Measurements from ENCODE around the gene TM7SF2.
"Not testable (repeated sequence)": the region's sequence is repeated elsewhere in the genome, so short reads cannot be mapped to it uniquely, and the experiment has no call there.

Gene TM7SF2

GRCh38 chr11:65114538-65115171, 3.0 kb downstream of the TM7SF2 start:
- DNase-seq (ENCODE audit: low read depth in 2 of 2) = no peak

- no peak for DNase-seq (ENCODE audit: low read depth in 2 of 2)
Measured at GRCh38 chr11:65115361-65116082, 3.9 kb downstream of the TM7SF2 start.

DNA sequence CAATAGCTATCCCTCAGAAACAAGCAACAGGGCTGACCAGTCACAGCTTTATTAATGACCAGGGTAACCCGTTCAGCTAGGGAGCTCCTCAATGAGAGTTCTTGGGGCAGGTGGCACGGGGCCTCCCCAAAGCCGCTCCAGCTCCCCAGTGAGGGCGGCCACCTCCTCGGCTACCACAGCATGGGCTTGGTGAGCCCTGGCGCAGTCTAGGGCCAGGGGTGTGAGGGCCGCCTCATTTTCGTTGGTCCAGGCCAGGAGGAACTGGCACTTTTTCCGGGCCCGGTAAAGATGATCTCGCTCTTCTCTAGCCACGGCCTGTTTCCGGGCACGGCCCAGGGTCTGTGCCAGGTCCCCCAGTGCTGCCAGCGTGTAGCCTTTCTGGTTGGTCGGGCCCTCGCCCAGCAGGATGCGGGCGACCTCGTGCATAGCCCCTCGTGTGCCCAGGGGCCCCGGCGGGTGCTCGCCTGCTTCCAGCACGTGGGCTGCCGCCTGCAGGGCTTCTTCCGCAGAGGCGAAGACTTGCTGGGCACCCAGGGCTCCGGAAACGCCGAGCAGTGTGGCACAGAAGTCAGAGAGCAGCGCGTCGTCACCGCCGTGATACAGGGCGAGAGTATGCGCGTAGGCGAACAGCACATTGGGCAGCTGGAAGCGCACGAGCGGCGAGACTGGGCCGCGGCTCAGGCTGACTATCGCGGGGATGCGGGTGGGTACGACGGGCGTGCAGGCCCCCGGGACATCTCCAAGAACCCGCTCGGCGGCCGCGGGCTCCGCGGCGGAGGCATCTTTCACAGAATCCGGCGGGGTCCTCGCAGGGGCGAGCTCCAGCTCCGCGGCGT, 4.9 kb downstream of the TM7SF2 start:
- DNase-seq (ENCODE audit: low read depth in 2 of 2) = peak in 1 of 2 donors; percentile 60

GRCh38 chr11:65117206-65118096, 5.8 kb downstream of the TM7SF2 start, which contains the start of gene ZNHIT2:
TSS of gene ZNHIT2 (minus strand) at chr11:65117701. CDS start at chr11:65117653, 48 bp downstream.
- peak; percentile 100 for DNase-seq (ENCODE audit: low read depth in 2 of 2)

GRCh38 chr11:65118097-65118837, 6.6 kb downstream of the TM7SF2 start:
- DNase-seq (ENCODE audit: low read depth in 2 of 2) = no peak

DNA sequence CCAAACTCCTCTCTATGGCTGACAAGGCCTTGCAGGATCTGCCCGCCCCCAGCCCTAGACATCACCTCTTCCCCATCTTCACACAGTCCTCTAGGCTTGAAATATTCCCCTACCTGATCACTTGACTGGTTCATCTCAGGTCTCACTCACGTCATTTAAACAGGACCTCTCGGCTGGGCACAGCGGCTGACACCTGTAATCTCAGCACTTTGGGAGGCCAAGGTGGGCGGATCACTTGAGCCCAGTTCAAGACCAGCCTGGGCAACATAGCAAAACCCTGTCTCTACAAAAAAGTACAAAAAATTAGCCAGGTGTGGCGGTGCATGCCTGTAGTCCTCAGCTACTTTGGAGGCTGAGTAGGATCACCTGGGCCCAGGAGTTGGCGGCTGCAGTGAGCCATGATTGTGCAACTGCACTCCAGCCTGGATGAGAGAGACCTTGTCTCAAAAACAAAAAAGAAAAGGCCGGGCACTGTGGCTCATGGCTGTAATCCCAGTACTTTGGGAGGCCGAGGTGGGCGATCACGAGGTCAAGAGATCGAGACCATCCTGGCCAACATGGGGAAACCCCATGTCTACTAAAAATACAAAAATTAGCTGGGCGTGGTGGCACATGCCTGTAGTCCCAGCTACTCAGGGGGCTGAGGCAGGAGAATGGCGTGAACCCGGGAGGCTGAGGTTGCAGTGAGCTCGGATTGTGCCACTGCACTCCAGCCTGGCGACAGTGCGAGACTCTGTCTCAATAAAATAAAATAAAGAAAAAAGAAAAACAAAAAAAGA, 7.4 kb downstream of the TM7SF2 start:
- not testable (repeated sequence) for DNase-seq (ENCODE audit: low read depth in 2 of 2)

- no peak for DNase-seq (ENCODE audit: low read depth in 2 of 2)
Measured at GRCh38 chr11:65119670-65119995, 8.0 kb downstream of the TM7SF2 start.

GRCh38 chr11:65120831-65121230, 9.2 kb downstream of the TM7SF2 start:
- no peak for DNase-seq (ENCODE audit: low read depth in 2 of 2)

DNA sequence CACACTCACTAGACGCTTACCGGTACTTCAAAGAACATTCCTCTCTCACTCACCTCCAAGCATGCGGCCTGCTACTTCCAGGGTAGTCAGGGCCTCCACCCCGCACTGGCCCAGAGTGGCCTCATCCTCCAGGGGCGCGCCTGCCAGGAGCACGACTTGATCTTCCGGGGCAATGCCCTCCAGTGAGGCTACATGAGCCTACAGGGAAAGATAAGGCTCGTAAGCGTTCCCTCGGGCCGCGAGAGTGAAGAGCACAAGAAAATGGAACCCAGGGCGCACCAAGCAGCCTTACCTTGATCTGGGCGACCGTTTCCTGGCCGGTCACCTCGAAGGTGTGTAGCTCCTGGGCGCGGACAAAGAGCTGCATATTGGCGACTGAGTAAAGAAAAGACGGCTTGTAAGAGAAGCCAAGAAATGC, 9.8 kb downstream of the TM7SF2 start:
- no peak for DNase-seq (ENCODE audit: low read depth in 2 of 2)

DNA sequence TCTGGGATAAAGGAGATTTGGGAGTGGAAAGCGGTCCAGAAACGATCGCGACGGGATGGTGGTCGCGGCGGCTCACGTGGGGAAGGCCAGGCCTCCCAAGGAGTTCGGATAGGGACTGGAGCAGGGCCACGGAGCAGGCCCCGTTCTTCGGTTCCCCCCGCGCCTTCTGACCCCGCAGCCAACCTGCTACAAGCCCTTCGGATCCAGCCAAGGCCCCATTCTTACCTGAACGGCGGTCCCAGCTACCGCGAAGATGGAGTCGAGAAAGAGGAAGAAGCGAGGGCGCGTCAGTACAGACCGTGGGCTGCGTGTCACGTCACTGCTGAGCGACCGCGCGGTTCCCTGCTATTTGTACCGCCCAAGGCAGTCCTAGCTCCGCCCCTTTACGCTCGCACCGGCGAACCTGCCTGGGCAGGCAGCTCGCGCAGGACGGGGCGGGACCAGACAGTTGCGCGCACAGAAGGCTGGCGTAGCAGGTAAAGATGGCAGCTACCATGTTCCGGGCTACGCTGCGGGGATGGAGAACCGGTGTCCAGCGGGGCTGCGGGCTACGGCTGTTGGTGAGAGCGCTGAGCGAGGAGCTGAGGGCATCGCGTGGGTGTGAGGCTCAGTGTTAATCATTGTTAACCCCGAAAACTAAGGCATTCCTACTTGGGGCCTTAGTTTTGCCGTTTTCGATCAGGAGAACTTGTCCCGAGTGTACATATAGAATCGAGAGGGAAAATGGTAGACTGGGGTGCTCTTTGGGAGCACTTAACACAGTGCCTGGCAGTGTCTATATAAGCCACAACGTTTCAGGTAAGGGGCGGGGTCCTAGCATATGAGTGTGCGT, 10.4 kb downstream of the TM7SF2 start, which contains the start of the genes FAU and MRPL49:
Gene FAU, minus strand, starts transcription at position 270 of the 832 bp plus-strand sequence. CDS start 321 bp downstream, outside the sequence.
Gene MRPL49, plus strand, starts transcription at position 457 of the 832 bp plus-strand sequence. Its CDS starts 26 bp downstream, at position 483.
- DNase-seq (ENCODE audit: low read depth in 2 of 2) = peak; percentile 98 to 99

DNA sequence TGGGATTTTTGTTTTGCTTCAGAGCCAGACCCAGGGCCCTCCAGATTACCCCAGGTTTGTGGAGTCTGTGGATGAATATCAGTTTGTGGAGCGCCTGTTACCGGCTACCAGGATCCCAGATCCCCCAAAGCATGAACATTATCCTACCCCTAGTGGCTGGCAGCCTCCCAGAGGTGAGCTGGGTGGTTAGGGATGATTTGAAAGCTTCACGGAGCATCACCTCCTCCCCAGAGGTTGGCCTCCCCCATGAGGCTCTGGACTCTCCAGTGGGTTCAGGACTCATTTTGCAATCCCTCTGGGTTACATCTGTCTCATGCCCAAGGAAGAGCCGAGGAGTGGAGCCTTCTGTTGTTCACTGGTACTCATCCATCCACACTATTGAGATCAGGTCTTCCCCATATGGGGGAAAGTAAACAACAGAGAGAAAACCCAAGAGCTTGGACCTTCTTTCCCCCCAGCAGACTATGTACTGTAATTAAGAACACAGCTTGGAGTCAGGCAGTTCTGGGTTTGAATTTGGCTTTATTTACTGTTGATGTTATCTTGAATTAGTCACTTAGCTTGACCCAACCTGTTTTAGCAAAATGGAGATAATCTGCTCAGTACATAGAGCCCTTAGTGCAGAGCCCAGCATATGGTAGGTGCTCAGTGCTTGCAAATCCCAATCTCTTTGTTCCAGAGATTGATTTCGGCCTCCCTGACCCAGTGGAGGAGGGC, 13.0 kb downstream of the TM7SF2 start:
- no peak for DNase-seq (ENCODE audit: low read depth in 2 of 2)

DNA sequence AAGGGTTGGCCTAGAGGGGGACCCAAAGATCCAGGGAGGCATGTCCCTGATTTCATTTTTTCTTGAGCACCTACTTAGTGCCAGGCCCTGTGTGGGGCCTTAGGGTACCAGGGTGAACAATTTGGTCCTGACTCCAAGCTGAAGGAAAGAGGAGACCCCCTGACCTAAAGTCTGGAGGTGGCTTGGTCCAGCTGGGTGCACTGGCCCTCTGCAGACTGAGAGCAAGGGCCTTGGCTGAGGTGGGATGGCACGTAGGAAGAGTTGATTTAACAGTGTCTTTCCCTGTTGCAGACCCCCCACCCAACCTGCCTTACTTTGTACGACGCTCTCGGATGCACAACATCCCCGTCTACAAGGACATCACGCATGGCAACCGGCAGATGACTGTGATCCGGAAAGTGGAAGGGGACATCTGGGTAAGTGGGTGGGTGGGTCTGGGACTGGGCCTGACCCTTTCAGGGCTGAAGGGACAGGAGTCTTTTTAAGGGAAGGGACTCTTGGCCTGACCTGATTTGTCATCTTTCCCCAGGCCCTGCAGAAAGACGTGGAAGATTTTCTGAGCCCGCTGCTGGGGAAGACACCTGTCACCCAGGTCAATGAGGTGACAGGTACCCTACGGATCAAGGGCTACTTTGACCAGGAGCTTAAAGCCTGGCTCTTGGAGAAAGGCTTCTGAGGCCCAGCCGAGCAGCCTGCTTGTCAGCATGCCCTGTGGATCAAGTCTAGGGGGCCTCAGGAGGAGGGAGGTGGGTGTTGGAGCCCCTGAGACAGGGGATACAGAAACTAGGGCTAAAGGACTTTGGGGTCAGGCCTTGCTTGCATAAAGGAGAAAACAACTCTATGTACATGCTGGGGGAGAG, 13.8 kb downstream of the TM7SF2 start:
- DNase-seq (ENCODE audit: low read depth in 2 of 2) = no peak

DNA sequence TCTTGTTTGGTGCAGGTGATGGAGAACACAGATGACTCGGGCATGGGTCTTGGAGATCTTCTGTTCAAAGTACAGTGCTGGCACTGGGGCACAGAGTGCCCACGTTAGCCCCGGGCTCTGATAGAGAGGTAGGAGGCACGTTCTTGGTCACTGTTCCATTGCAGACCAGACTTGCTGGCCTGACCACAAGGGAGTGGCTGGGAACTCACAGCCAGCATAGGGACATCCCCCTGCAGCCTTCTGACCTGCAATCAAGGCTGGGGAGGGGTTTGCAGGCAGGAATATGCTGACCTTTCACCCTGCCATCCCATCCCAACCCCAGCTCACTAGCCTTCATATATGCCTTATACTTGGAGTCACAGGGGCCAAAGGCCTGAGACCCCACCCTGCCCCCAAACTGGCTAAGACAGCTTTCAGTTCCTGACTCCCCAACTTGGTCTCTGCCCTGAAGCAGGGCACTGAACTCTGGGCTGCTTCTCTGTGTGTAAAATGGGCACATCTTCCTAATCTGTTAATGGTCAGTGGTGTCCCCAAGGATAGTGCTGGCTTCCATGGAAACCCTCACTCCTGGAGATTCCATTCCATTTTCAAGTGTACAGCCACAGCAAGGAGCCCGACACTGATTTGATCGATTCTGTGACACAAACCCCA, 15.1 kb downstream of the TM7SF2 start:
- DNase-seq (ENCODE audit: low read depth in 2 of 2) = no peak

GRCh38 chr11:65127473-65128181, 16.0 kb downstream of the TM7SF2 start:
- no peak for DNase-seq (ENCODE audit: low read depth in 2 of 2)

GRCh38 chr11:65128182-65129145, 16.8 kb downstream of the TM7SF2 start:
- DNase-seq (ENCODE audit: low read depth in 2 of 2) = no peak
